Measurements from ENCODE around the gene STIM1.
"Not testable (repeated sequence)": the region's sequence is repeated elsewhere in the genome, so short reads cannot be mapped to it uniquely, and the experiment has no call there.

Gene STIM1

GRCh38 chr11:3854977-3855807, at the start of gene STIM1:
TSS of gene STIM1 (plus strand) at chr11:3855664. CDS start at chr11:3856271, 607 bp downstream.
- peak; percentile 83 for DNase-seq (ENCODE audit: low spot score)

DNA sequence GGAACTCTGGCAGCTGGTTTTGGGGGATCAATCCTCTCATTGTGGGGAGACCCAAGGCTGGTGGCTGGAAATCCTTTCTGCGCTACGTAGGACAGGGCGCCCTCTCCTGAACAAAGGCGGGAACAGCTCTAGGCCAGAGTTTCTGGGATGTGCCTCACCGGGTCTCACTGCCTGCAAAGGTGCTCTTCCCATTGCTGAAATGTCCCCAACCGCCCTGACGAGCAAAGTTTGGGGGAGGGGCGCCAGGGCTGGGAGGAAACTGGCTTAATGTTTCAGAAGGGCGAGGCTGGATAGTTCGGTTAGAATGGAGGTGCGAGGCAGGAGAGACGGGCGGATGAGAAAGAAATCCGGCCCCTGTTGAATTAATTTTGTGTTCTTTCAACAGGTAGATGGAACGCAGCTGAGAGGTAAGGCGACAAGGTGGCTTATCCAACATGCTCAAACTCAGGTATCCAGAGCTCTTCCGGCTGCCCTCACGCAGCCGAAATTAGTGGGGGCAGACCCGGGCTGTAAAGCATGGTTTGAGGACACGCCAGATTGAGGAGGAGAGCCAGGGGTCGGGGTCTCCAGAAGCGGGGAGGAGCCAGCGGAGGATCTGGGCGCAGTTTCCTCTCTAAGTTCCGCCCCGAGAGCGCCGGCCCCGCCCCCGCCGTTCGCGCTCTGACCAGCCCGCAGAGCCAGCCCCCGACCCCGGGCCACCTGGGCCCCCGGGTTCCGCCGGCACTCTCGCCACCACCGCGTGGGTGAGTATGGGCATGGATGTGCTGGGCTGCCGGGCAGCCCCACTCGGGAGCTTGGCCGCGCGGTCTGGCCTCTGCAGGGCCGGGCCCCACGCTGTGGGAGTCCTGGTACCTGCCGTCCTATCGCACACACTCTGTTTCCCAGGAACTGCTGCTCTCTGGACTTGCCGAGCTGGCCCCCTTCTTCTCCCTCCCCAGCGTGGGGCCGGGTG, 47.3 kb upstream of the STIM1 start, which contains the start of gene PGAP2:
Gene PGAP2, plus strand, starts transcription at position 652 of the 952 bp plus-strand sequence. CDS start 2,700 bp downstream, outside the sequence.
- peak; percentile 69 for DNase-seq (ENCODE audit: low spot score)

GRCh38 chr11:3808861-3809623, 46.4 kb upstream of the STIM1 start:
- DNase-seq (ENCODE audit: low spot score) = peak; percentile 72

- DNase-seq (ENCODE audit: low spot score) = no peak
Measured at GRCh38 chr11:3809624-3809928, 45.9 kb upstream of the STIM1 start.

- DNase-seq (ENCODE audit: low spot score) = no peak
Measured at GRCh38 chr11:3810446-3810845, 45.0 kb upstream of the STIM1 start.

- no peak for DNase-seq (ENCODE audit: low spot score)
Measured at GRCh38 chr11:3810951-3811350, 44.5 kb upstream of the STIM1 start.

DNA sequence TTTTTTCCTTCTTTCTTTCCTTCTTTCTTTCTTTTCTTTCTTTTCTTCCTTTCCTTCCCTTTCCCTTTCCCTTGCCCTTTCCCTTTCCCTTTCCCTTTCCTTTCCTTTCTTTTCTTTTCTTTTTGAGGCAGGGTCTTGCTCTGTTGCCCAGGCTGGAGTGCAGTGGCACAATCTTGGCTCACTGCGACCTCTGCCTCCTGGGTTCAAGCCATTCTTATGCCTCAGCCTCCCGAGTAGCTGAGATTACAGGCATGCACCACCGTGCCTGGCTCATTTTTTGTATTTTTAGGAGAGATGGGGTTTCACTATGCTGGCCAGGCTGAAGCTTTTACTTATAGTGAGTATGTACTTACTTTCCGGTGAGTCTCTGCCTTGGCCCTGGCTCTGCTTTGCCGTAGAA, 40.6 kb upstream of the STIM1 start:
- not testable (repeated sequence) for DNase-seq (ENCODE audit: low spot score)

DNA sequence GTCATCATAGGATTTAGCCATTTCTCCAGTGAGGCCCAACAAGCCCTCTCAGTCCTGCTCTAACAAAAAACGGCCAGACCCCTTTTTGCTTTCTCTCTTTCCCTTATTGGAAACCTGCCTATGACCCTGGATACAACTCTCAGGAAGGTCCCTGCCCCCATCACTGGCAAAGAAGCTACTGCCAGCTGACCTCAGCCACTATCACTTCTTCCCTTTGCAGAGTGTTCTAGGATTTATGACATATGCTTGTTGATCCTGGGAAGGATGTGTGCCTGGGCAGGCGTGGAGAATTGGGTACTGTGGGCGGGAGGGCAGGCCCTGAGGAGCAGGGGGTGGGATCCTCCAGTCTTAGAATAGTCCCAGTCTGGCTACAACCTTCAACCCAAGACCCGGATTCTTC, 39.6 kb upstream of the STIM1 start:
- no peak for DNase-seq (ENCODE audit: low spot score)

- no peak for DNase-seq (ENCODE audit: low spot score)
Measured at GRCh38 chr11:3816673-3817072, 38.8 kb upstream of the STIM1 start.

DNA sequence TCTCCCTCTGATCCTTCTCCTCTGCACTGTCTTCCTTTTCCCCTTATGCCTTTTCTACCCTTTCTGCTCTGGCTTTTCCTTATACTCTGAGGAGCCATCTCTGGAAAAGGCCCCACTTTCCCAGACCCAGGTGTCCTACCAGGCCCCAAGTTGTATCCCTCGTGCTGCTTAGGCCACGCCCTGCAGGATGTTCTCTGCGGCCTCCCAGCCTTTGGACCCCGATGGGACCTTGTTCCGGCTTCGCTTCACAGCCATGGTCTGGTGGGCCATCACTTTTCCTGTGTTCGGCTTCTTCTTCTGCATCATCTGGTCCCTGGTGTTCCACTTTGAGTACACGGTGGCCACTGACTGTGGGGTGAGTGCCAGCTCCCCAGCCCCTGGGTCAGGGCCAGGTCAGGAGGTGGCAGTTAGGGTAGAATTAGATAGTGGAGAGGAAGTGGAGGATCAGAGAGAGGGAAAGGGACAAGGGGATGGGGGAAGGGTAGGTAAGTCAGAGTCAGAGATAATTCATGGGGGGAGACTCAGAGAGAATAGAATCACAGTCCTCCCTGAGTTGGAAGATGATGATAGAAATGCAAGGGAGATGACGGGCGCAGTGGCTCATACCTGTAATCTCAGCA, 38.2 kb upstream of the STIM1 start:
- DNase-seq (ENCODE audit: low spot score) = no peak

- no peak for DNase-seq (ENCODE audit: low spot score)
Measured at GRCh38 chr11:3820971-3821370, 34.5 kb upstream of the STIM1 start.

GRCh38 chr11:3822312-3822711, 33.2 kb upstream of the STIM1 start:
- no peak for DNase-seq (ENCODE audit: low spot score)

GRCh38 chr11:3823303-3823702, 32.2 kb upstream of the STIM1 start:
- DNase-seq (ENCODE audit: low spot score) = no peak

GRCh38 chr11:3823762-3824506, 31.5 kb upstream of the STIM1 start:
- no peak for DNase-seq (ENCODE audit: low spot score)

- peak; percentile 79 for DNase-seq (ENCODE audit: low spot score)
Measured at GRCh38 chr11:3824714-3825472, 30.6 kb upstream of the STIM1 start.

DNA sequence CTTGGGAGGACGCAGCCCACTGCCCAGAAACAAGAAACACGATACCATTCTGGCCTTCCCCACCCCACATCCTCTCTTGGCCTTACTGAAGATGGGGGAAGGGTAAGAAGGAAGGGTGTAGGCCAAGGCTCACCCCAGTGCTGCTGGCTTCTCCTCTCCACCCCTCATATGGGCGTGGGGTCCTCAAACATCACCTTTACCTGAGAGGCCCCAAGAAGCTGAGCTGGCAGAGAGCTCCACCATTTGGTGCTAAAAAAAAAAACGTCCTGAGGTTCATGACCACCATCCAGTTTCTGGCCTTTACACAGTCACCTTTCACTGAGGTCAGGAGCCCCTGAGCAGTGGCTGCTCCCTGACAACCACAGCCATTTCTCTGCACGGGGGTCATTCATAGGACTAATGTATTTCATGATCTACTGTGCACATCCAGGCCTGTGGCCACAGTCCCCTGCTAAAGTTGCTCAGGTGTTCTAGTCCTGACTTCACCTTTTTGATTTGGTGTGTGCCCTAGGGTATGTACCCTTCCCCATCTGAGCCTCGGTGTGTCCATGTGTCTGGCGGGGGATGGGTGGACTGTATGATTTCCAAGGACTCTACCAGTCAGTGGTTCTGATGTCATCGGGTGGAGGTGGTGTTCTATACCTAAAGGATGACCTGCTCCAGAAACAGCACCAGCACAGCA, 29.9 kb upstream of the STIM1 start:
- no peak for DNase-seq (ENCODE audit: low spot score)

- no peak for DNase-seq (ENCODE audit: low spot score)
Measured at GRCh38 chr11:3826721-3827120, 28.7 kb upstream of the STIM1 start.

- DNase-seq (ENCODE audit: low spot score) = no peak
Measured at GRCh38 chr11:3827434-3828186, 27.9 kb upstream of the STIM1 start.

DNA sequence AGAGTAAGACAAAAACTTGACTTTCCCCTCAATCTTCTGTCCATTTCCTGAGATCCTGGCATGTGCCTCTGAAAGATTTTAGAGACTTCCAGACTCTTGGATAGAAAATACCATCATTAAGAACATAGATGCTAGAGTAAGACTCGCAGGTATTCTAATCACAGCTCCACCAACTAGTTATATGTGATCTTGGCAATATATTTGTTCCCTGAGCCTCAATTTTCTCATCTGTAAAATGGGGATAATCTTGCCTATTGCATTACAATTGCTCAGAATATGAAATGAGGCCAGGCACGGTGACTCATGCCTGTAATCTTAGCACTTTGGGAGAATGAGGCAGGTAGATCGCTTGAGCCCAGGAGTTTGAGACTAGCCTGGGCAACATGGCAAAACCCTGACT, 25.4 kb upstream of the STIM1 start:
- no peak for DNase-seq (ENCODE audit: low spot score)
